WTC11 (cell line): Measurements from ENCODE around the gene RABL6. TPM values are rescaled to one million over a fixed set of nuclear protein-coding genes. Genes with fewer than 3 reads are reported as not detected.

ENCODE experiments used
- ATAC-seq: fragments of 200-7000 bp; cut with Tn5 transposase; 2 replicates; pipeline ENCODE4 v1.10.0; 2021; ENCODE audit warnings: mild to moderate bottlenecking, moderate library complexity
- CTCF ChIA-PET: fragments of 300-600 bp; sonication (Branson Sonifier 250); formaldehyde crosslinking; loops from one replicate; lab custom pipeline; 2021; ENCODE audit warnings: antibody characterized with exemption; lab: Charles Lee
- POLR2A ChIA-PET: fragments of 350-600 bp; sonication (Branson Sonifier 250); formaldehyde crosslinking; loops from one replicate; lab custom pipeline; 2021; ENCODE audit warnings: antibody characterized with exemption; lab: Charles Lee
- DNase-seq: peaks from one replicate; pipeline ENCODE4 v3.0.0; 2021; ENCODE audit warnings: low spot score
- H3K27ac Mint-ChIP-seq: 2 replicates; pipeline ENCODE4 v1.8.0; 2021; ENCODE audit warnings: mixed read lengths
- H3K27me3 Mint-ChIP-seq: 2 replicates; pipeline ENCODE4 v1.8.0; 2021; ENCODE audit warnings: low read depth, mild to moderate bottlenecking, moderate library complexity, mixed read lengths
- H3K36me3 Mint-ChIP-seq: 2 replicates; pipeline ENCODE4 v1.8.0; 2021; ENCODE audit warnings: mixed read lengths
- H3K4me1 Mint-ChIP-seq: 2 replicates; pipeline ENCODE4 v1.8.0; 2022; ENCODE audit warnings: mixed read lengths
- H3K4me3 Mint-ChIP-seq: 2 replicates; pipeline ENCODE4 v1.8.0; 2021; ENCODE audit warnings: mild to moderate bottlenecking, moderate library complexity, mixed read lengths
- H3K9me3 Mint-ChIP-seq: 2 replicates; pipeline ENCODE4 v1.8.0; 2021; ENCODE audit warnings: mixed read lengths
- CREM ChIP-seq: sonication (generic); formaldehyde crosslinking; IDR thresholded peaks from 2 replicates; pipeline ENCODE4 v1.8.1; 2022; ENCODE audit warnings: mild to moderate bottlenecking, missing genetic modification reagents, moderate library complexity
- EMX1 ChIP-seq: fragments of 250-450 bp; sonication (Bioruptor Pico); IDR thresholded peaks from 2 replicates; pipeline ENCODE4 v1.8.0; 2021; ENCODE audit warnings: mild to moderate bottlenecking
- GTF2I ChIP-seq: fragments of 250-450 bp; sonication (Bioruptor Pico); conservative IDR thresholded peaks from 2 replicates; pipeline ENCODE4 v1.4.0; 2021; ENCODE audit warnings: mild to moderate bottlenecking
- MXD4 ChIP-seq: fragments of 250-450 bp; sonication (Bioruptor Pico); IDR thresholded peaks from 2 replicates; pipeline ENCODE4 v1.8.0; 2021; ENCODE audit warnings: mild to moderate bottlenecking, moderate library complexity, borderline replicate concordance
- MYBL2 ChIP-seq: sonication (generic); formaldehyde crosslinking; IDR thresholded peaks from 2 replicates; pipeline ENCODE4 v1.8.1; 2023; ENCODE audit warnings: mild to moderate bottlenecking, moderate library complexity, missing genetic modification reagents
- NR1H2 ChIP-seq: sonication (generic); formaldehyde crosslinking; IDR thresholded peaks from 2 replicates; pipeline ENCODE4 v1.9.0; 2021; ENCODE audit warnings: mild to moderate bottlenecking, moderate library complexity, missing genetic modification reagents
- NR2C2 ChIP-seq: sonication (generic); formaldehyde crosslinking; IDR thresholded peaks from 2 replicates; pipeline ENCODE4 v1.8.0; 2022; ENCODE audit warnings: mild to moderate bottlenecking, missing genetic modification reagents
- NR3C1 ChIP-seq: sonication (generic); formaldehyde crosslinking; conservative IDR thresholded peaks from 2 replicates; pipeline ENCODE4 v1.8.1; 2023; ENCODE audit warnings: low read depth, mild to moderate bottlenecking, missing genetic modification reagents
- TEAD1 ChIP-seq: sonication (generic); formaldehyde crosslinking; IDR thresholded peaks from 2 replicates; pipeline ENCODE4 v1.8.0; 2022; ENCODE audit warnings: mild to moderate bottlenecking, missing genetic modification reagents
- TP53 ChIP-seq: sonication (generic); formaldehyde crosslinking; IDR thresholded peaks from 2 replicates; pipeline ENCODE4 v1.8.1; 2023; ENCODE audit warnings: mild to moderate bottlenecking, missing genetic modification reagents
- ZBTB21 ChIP-seq: sonication (generic); formaldehyde crosslinking; IDR thresholded peaks from 2 replicates; pipeline ENCODE4 v1.8.1; 2023; ENCODE audit warnings: mild to moderate bottlenecking, missing genetic modification reagents, borderline replicate concordance
- ZNF396 ChIP-seq: fragments of 250-450 bp; sonication (Bioruptor Pico); IDR thresholded peaks from 2 replicates; pipeline ENCODE4 v1.8.0; 2021; ENCODE audit warnings: mild to moderate bottlenecking, moderate library complexity, borderline replicate concordance
- total RNA-seq: library from RNA; stranded (reverse); gene quantifications from 3 replicates; pipeline ENCODE4 v1.2.3, GENCODE V29; 2021
- TF ChIP-seq, protein P1 (sequence below): sonication (generic); formaldehyde crosslinking; IDR thresholded peaks from 2 replicates; pipeline ENCODE4 v1.8.1; 2022; ENCODE audit warnings: low read depth, missing genetic modification reagents, borderline replicate concordance
- TF ChIP-seq, protein P2 (sequence below): sonication (generic); formaldehyde crosslinking; IDR thresholded peaks from 2 replicates; pipeline ENCODE4 v1.8.0; 2022; ENCODE audit warnings: mild to moderate bottlenecking, missing genetic modification reagents
- TF ChIP-seq, protein P3 (sequence below): sonication (generic); formaldehyde crosslinking; IDR thresholded peaks from 2 replicates; pipeline ENCODE4 v1.8.1; 2022; ENCODE audit warnings: missing genetic modification reagents, borderline replicate concordance
- TF ChIP-seq, protein P4 (sequence below): sonication (generic); formaldehyde crosslinking; IDR thresholded peaks from 2 replicates; pipeline ENCODE4 v1.8.1; 2022; ENCODE audit warnings: low read depth, mild to moderate bottlenecking, moderate library complexity, missing genetic modification reagents, borderline replicate concordance
- TF ChIP-seq, protein P5 (sequence below): sonication (generic); formaldehyde crosslinking; IDR thresholded peaks from 2 replicates; pipeline ENCODE4 v1.8.1; 2023; ENCODE audit warnings: mild to moderate bottlenecking, missing genetic modification reagents, borderline replicate concordance
- TF ChIP-seq, protein P6 (sequence below): sonication (generic); formaldehyde crosslinking; IDR thresholded peaks from 2 replicates; pipeline ENCODE4 v1.8.0; 2023; ENCODE audit warnings: missing genetic modification reagents, mild to moderate bottlenecking, borderline replicate concordance
- TF ChIP-seq, protein P7 (sequence below): fragments of 250-450 bp; sonication (Bioruptor Pico); IDR thresholded peaks from 2 replicates; pipeline ENCODE4 v2.1.2; 2022; ENCODE audit warnings: mild to moderate bottlenecking, moderate library complexity

The RABL6 gene
- total RNA-seq, 1 experiment from 2014 or later, result 171 TPM

DNA sequence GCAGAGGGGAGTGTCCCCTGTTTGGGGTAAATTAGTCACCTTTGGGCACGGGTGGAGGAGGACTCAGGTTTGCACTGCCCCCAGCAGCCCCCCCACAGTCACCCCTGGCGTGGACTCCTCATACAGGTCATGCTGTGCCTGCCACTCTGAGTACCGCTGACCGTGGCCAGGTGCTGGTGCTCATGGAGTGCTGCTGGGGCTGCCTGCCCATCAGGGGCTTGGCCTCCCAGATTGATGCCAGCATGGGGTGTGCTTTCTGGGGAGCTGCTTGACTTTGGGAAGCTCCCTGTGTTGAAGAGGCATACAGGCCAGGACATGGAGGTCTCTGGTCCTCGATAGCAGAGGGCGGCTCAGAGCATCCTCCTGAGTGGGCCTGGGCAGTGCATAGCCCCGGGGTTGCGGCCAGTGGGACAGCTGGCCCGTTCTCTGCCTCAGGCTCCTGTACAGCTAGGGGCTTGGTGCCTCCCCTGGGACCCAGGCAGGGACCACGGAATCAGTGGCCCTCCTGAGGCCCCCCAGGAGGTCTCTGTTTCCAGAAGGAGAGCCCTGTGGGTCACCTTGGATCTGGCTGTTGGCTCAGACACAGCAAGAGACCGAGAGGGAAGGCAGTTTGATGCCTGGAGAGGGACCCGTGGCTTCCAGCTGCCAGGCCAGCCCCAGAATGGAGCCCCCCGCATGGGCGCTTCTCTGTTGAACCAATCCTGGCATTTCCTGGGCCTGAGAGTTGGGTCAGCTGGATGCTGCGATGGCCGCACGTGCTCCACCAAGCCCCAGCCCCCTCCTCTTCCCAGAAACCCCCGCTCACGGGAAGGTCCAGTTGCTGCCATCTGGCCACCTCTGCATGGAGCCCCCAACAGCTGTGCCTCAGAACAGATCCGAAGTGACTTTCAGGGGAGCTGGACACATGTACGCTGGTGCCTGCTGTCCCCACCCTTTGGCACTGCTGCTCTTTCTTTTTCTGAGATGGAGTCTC, 28.5 kb downstream of the RABL6 start:
- TF ChIP-seq MXD4 (no peak), TP53 (CRISPR knock-in tag) (no peak), ZNF396 (CRISPR knock-in tag) (no peak), MYBL2 (CRISPR knock-in tag) (no peak), GTF2I (CRISPR knock-in tag) (no peak), EMX1 (CRISPR knock-in tag) (no peak), NR2C2 (no peak), CREM (no peak), NR3C1 (CRISPR knock-in tag) (no peak), NR1H2 (CRISPR knock-in tag) (no peak), TEAD1 (CRISPR knock-in tag) (no peak), ZBTB21 (CRISPR knock-in tag) (no peak)
- TF ChIP-seq, protein P1, sequence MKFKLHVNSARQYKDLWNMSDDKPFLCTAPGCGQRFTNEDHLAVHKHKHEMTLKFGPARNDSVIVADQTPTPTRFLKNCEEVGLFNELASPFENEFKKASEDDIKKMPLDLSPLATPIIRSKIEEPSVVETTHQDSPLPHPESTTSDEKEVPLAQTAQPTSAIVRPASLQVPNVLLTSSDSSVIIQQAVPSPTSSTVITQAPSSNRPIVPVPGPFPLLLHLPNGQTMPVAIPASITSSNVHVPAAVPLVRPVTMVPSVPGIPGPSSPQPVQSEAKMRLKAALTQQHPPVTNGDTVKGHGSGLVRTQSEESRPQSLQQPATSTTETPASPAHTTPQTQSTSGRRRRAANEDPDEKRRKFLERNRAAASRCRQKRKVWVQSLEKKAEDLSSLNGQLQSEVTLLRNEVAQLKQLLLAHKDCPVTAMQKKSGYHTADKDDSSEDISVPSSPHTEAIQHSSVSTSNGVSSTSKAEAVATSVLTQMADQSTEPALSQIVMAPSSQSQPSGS, result no peak
- TF ChIP-seq, protein P2, sequence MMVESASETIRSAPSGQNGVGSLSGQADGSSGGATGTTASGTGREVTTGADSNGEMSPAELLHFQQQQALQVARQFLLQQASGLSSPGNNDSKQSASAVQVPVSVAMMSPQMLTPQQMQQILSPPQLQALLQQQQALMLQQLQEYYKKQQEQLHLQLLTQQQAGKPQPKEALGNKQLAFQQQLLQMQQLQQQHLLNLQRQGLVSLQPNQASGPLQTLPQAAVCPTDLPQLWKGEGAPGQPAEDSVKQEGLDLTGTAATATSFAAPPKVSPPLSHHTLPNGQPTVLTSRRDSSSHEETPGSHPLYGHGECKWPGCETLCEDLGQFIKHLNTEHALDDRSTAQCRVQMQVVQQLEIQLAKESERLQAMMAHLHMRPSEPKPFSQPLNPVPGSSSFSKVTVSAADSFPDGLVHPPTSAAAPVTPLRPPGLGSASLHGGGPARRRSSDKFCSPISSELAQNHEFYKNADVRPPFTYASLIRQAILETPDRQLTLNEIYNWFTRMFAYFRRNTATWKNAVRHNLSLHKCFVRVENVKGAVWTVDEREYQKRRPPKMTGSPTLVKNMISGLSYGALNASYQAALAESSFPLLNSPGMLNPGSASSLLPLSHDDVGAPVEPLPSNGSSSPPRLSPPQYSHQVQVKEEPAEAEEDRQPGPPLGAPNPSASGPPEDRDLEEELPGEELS, result no peak
- TF ChIP-seq, protein P3, sequence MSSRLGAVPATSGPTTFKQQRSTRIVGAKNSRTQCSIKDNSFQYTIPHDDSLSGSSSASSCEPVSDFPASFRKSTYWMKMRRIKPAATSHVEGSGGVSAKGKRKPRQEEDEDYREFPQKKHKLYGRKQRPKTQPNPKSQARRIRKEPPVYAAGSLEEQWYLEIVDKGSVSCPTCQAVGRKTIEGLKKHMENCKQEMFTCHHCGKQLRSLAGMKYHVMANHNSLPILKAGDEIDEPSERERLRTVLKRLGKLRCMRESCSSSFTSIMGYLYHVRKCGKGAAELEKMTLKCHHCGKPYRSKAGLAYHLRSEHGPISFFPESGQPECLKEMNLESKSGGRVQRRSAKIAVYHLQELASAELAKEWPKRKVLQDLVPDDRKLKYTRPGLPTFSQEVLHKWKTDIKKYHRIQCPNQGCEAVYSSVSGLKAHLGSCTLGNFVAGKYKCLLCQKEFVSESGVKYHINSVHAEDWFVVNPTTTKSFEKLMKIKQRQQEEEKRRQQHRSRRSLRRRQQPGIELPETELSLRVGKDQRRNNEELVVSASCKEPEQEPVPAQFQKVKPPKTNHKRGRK (CRISPR knock-in tag), result no peak
- TF ChIP-seq, protein P4, sequence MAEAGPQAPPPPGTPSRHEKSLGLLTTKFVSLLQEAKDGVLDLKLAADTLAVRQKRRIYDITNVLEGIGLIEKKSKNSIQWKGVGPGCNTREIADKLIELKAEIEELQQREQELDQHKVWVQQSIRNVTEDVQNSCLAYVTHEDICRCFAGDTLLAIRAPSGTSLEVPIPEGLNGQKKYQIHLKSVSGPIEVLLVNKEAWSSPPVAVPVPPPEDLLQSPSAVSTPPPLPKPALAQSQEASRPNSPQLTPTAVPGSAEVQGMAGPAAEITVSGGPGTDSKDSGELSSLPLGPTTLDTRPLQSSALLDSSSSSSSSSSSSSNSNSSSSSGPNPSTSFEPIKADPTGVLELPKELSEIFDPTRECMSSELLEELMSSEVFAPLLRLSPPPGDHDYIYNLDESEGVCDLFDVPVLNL, result no peak
- TF ChIP-seq, protein P5, sequence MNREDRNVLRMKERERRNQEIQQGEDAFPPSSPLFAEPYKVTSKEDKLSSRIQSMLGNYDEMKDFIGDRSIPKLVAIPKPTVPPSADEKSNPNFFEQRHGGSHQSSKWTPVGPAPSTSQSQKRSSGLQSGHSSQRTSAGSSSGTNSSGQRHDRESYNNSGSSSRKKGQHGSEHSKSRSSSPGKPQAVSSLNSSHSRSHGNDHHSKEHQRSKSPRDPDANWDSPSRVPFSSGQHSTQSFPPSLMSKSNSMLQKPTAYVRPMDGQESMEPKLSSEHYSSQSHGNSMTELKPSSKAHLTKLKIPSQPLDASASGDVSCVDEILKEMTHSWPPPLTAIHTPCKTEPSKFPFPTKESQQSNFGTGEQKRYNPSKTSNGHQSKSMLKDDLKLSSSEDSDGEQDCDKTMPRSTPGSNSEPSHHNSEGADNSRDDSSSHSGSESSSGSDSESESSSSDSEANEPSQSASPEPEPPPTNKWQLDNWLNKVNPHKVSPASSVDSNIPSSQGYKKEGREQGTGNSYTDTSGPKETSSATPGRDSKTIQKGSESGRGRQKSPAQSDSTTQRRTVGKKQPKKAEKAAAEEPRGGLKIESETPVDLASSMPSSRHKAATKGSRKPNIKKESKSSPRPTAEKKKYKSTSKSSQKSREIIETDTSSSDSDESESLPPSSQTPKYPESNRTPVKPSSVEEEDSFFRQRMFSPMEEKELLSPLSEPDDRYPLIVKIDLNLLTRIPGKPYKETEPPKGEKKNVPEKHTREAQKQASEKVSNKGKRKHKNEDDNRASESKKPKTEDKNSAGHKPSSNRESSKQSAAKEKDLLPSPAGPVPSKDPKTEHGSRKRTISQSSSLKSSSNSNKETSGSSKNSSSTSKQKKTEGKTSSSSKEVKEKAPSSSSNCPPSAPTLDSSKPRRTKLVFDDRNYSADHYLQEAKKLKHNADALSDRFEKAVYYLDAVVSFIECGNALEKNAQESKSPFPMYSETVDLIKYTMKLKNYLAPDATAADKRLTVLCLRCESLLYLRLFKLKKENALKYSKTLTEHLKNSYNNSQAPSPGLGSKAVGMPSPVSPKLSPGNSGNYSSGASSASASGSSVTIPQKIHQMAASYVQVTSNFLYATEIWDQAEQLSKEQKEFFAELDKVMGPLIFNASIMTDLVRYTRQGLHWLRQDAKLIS (CRISPR knock-in tag), result no peak
- TF ChIP-seq, protein P6, sequence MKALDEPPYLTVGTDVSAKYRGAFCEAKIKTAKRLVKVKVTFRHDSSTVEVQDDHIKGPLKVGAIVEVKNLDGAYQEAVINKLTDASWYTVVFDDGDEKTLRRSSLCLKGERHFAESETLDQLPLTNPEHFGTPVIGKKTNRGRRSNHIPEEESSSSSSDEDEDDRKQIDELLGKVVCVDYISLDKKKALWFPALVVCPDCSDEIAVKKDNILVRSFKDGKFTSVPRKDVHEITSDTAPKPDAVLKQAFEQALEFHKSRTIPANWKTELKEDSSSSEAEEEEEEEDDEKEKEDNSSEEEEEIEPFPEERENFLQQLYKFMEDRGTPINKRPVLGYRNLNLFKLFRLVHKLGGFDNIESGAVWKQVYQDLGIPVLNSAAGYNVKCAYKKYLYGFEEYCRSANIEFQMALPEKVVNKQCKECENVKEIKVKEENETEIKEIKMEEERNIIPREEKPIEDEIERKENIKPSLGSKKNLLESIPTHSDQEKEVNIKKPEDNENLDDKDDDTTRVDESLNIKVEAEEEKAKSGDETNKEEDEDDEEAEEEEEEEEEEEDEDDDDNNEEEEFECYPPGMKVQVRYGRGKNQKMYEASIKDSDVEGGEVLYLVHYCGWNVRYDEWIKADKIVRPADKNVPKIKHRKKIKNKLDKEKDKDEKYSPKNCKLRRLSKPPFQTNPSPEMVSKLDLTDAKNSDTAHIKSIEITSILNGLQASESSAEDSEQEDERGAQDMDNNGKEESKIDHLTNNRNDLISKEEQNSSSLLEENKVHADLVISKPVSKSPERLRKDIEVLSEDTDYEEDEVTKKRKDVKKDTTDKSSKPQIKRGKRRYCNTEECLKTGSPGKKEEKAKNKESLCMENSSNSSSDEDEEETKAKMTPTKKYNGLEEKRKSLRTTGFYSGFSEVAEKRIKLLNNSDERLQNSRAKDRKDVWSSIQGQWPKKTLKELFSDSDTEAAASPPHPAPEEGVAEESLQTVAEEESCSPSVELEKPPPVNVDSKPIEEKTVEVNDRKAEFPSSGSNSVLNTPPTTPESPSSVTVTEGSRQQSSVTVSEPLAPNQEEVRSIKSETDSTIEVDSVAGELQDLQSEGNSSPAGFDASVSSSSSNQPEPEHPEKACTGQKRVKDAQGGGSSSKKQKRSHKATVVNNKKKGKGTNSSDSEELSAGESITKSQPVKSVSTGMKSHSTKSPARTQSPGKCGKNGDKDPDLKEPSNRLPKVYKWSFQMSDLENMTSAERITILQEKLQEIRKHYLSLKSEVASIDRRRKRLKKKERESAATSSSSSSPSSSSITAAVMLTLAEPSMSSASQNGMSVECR, result no peak
- TF ChIP-seq, protein P7, sequence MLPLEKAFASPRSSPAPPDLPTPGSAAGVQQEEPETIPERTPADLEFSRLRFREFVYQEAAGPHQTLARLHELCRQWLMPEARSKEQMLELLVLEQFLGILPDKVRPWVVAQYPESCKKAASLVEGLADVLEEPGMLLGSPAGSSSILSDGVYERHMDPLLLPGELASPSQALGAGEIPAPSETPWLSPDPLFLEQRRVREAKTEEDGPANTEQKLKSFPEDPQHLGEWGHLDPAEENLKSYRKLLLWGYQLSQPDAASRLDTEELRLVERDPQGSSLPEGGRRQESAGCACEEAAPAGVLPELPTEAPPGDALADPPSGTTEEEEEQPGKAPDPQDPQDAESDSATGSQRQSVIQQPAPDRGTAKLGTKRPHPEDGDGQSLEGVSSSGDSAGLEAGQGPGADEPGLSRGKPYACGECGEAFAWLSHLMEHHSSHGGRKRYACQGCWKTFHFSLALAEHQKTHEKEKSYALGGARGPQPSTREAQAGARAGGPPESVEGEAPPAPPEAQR (CRISPR knock-in tag), result no peak
- no peak overlapping the region for H3K27ac Mint-ChIP-seq
- ChIA-PET CTCF (interaction anchor here (0.8 to 1.6 kb wide), 4 partner anchors 8 to 199 kb away, joined by 3 to 10 read pairs (median 4); no protein-coding TSS in a partner anchor), POLR2A (interaction anchor here (1.3 kb wide), 1 partner anchor 11 kb away, joined by 4 read pairs; no protein-coding TSS in a partner anchor)
- H3K36me3 Mint-ChIP-seq, result peaks cover 15% of the 10 kb centered on the region; the same call in 1 of the 2 replicates
- peaks cover 10% of the 10 kb centered on the region for H3K4me1 Mint-ChIP-seq
- H3K27me3 Mint-ChIP-seq, result no peaks in the 10 kb centered on the region
- no peaks in the 10 kb centered on the region for H3K9me3 Mint-ChIP-seq
- H3K4me3 Mint-ChIP-seq, result no peak overlapping the region
- ATAC-seq (no peak), DNase-seq (no peak)
